ENCODE results near the gene OR8G1. TPM values are rescaled to one million over a fixed set of nuclear protein-coding genes. Genes with fewer than 3 reads are reported as not detected.
"Not testable (repeated sequence)": the region's sequence is repeated elsewhere in the genome, so short reads cannot be mapped to it uniquely, and the experiment has no call there.

The OR8G1 gene
- total RNA-seq, 1 experiment from 2014 or later = not detected

DNA sequence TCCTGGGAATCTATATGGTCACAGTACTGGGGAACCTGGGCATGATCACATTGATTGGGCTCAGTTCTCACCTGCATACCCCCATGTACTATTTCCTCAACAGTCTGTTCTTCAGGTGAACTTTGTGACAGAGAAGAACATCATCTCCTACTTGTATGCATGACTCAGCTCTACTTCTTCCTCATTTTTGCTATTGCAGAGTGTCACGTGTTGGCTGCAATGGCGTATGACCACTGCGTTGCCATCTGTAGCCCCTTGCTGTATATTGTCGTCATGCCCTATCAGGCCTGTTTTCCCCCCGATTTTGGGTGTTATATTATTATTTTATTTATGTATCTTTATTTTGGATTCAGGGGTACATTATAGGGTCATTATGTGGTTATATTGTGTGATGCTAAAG lies 2.4 kb upstream of the OR8G1 start:
- no peak for DNase-seq (ENCODE audit: low read depth)

DNA sequence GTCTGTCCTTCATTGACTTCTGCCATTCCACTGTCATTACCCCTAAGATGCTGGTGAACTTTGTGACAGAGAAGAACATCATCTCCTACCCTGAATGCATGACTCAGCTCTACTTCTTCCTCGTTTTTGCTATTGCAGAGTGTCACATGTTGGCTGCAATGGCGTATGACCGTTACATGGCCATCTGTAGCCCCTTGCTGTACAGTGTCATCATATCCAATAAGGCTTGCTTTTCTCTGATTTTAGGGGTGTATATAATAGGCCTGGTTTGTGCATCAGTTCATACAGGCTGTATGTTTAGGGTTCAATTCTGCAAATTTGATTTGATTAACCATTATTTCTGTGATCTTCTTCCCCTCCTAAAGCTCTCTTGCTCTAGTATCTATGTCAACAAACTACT lies 9.0 kb downstream of the OR8G1 start:
- DNase-seq (ENCODE audit: low read depth) = not testable (repeated sequence)

DNA sequence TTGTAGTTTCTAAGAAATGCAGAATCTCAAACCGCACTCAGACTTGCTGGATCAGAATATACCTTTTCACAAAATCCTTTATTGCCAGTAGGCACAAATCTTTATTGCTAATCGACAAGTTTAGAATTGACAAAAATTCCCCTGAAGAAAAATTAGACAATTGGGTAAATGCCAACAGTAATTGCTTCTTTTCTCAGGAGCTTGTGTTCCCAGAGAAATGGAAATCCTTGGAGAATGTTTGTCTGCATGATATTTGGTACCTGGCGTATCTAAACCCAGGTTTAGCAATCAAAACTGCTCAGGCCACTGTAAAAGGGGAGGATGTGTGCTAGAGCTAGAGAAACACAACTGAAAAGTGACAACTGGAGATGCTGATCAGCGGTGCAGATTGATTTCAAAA lies 15.2 kb downstream of the OR8G1 start, which contains the start of gene OR8G5:
OR8G5 (plus strand) TSS at position 301 of the 400 bp plus-strand sequence. CDS start 8,556 bp downstream, outside the sequence.
- DNase-seq (ENCODE audit: low read depth) = no peak

DNA sequence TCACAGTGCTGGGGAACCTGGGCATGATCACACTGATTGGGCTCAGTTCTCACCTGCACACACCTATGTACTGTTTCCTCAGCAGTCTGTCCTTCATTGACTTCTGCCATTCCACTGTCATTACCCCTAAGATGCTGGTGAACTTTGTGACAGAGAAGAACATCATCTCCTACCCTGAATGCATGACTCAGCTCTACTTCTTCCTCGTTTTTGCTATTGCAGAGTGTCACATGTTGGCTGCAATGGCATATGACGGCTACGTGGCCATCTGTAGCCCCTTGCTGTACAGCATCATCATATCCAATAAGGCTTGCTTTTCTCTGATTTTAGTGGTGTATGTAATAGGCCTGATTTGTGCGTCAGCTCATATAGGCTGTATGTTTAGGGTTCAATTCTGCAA lies 24.1 kb downstream of the OR8G1 start:
- not testable (repeated sequence) for DNase-seq (ENCODE audit: low read depth)

DNA sequence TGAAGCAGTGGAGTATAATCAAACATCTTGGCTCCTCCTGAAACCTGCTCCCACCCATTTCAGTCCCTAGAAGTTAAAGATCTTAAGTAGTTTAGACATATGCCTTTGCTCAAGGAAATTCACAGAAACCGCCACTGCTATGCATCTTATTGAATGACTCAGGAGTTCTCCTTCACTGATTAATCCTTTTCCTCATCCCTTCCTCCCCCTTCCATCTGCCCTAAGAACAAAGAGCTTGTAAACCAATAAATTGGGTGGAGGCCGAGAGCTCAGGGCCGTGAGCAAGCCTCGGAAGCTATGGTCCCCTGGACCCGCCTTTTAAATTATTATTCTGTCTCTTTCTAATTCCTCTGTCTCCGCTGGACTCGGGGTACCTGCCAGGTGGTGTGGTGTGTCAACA lies 30.0 kb downstream of the OR8G1 start:
- DNase-seq (ENCODE audit: low read depth) = peak; percentile 20

DNA sequence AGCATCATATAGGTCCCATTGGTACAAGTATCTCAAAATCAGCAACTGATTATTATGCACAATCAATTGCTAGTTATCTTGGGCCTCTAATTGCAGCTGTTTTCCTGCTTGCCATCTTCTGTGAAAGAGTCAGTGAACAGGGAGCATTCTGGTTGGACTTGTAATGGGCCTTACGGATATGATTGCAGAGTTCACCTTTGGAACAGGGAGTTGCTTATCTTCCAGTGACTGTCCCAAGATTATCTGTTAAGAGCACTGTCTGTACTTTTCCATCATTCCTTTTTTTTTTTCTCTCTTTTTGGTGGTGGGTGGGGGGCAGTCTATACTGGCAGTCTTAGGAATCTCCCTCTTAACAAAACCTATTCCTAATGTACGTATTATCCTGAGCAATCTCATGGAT lies 33.1 kb downstream of the OR8G1 start:
- DNase-seq (ENCODE audit: low read depth) = no peak

DNA sequence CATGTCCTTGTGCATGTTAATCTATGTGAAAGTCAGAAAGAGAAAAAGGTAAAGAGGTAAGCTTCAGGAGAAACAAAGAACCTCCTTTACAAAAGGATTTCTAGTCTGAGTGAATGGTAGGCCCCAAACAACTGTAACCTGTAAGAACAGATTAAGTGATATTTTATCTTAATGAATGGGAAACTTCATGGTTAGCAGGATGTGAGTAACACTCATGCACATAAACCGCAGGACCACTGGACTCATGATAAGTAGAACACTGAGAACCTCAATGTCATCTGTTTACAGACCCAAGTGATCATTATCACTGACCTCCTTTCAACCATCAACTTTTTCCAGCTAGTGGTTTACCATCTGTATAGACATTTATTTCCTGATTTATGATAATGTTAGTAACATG lies 35.2 kb downstream of the OR8G1 start:
- peak; percentile 91 for DNase-seq (ENCODE audit: low read depth)

DNA sequence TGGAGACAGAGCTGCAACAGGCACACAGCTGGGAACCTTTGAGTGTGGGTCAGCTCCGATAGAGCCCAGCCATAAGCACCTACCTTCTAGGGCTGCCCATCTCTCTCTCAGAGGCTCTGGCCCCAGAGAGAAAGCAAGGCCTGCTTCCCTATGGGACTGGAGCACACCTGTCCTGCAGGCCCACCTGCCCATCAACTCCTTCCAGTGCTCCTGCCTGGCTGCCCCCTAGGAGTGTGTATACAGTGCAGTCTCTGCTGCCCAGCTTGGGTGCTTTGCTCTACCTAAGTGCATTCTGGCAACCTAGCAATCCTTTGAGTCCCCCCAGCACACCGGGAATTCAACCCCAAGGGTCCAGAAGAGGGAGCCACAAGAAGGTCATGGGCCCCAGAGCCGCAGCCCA lies 36.3 kb downstream of the OR8G1 start:
- DNase-seq (ENCODE audit: low read depth) = no peak

DNA sequence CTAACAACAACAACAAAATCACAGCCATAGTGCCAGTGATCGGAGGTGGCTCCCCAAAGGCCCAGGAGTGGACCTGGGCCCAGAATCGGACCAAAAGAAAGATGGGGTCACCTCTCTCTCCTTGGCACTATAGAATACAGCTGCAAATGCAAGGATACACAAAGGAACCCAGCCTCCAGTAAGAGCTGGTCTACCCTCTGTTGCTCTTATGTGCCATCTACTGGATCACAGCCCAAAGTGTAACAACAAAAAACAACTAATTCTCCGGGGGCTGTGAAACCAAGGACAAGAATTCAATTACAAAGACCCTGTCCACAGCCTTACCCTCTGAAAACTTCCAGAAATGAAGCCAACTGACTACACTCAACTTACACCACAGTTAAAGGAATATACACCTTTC lies 36.9 kb downstream of the OR8G1 start:
- DNase-seq (ENCODE audit: low read depth) = peak; percentile 9

DNA sequence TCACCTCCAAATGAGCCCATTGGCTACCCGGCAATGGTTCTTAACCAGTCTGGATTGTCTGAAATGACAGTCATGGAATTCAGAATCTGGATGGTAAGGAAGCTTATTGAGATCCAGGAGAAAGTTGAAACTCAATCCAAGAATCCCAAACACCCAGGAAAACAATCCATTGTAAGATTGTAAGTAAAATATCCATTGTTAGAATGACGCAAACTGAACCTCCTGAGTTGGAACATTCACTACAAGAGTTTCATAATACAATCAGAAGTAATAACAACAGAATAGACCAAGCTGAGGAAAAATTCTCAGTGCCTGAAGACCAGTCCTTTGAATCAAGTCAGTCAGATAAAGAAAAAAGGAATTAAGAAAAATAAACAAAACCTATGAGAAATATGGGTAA lies 37.4 kb downstream of the OR8G1 start:
- DNase-seq (ENCODE audit: low read depth) = no peak

DNA sequence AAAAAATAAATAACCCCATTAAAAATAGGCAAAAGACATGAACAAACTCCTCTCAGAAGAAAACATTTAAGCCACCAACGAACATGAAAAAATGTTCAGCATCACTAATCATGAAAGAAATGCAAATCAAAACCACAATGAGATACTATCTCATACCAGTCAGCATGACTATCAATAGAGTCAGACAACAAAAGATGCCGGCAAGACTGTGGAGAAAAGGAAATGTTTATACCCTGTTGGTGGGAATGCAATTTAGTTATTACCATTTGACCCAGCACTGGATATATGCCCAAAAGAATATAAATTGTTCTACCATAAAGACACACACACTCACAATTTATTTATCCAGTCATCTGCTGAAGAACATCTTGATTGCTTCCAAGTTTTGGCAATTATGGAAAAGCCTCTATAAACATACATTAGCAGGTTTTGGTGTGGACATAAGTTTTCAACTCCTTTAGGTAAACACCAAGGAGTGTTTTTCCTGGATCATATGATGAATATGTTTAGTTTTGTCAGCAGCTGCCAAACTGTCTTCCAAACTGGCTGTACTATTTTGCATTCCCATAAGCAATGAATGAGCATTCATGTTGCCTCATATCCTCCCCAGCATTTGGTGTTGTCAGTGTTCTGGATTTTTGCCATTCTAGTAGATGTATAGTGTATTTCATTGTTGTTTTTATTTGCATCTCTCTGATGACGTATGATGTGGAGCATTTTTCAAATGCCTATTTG lies 44.9 kb downstream of the OR8G1 start:
- DNase-seq (ENCODE audit: low read depth) = peak; percentile 79

DNA sequence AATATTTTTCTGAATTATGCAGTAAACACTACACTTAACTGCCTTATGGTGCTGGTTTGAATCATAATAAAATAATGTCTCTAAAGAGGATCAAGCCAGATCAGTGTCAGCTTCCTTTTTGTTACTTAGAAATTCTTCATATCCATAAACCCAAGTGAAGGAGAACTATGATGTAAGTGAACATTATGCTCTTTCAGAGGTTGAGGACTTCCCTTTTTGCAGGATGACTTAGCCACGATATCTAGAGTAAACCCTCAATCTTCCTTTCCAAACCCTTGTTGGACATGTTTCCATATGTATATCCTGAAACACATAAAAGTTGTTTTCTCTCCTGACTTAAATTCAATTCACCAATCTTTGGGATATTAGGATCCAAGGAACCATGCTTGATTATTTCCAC lies 53.8 kb downstream of the OR8G1 start:
- DNase-seq (ENCODE audit: low read depth) = no peak

DNA sequence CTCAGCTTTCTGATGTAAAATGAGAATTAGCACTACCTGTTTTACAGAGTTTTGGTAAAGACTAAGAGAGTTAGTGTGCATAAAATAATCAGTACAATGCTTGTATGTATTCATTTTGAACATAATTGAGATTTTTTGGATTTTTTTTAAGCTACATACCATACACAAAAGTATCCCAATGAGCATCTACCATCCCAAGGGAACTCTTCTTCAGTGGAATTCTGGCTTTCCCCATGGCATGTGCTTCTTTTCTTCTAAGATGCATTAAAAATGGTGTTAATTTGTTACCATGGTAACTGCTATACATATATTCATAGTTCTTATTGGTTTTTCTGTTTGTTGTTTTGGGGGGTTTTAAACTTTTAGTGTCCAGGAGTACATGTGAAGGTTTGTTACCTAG lies 55.1 kb downstream of the OR8G1 start:
- no peak for DNase-seq (ENCODE audit: low read depth)

DNA sequence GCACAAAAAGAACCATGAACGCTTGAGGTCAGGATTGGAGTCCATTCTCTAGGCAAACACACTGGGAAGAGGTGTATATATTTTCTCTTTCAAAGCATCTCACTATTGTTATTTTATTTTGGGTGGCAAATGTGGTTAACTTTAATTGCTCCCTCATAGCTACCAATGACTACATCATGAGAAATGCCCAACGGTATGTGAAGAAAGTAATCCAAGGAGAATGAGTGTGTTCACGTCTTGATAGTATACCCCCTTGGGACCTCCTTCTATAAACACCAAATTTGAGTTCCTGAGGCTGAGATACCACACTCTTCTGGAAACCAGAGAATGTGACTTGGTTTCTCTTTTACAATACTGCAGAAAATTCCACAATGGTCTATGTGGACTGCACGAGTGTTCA lies 57.0 kb downstream of the OR8G1 start:
- peak; percentile 26 for DNase-seq (ENCODE audit: low read depth)

DNA sequence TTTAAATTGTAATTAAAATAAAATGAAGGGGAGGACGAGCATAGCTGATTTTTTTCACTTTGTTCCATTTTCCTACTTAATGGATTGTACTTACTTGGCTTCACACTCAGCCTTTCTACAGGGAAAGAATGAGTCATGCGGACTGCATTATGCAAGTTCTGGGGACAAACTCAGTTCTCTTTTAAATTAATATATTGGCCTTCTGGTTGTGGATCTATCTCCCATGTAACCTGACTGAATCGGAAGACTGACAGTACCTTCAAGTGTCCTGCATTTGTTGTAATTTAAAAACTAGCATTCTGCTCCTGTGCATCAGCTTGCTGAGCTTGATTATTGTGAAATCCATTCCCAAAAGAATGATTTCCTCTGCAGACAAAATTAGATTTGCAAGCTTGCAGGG lies 60.7 kb downstream of the OR8G1 start:
- DNase-seq (ENCODE audit: low read depth) = peak; percentile 41

DNA sequence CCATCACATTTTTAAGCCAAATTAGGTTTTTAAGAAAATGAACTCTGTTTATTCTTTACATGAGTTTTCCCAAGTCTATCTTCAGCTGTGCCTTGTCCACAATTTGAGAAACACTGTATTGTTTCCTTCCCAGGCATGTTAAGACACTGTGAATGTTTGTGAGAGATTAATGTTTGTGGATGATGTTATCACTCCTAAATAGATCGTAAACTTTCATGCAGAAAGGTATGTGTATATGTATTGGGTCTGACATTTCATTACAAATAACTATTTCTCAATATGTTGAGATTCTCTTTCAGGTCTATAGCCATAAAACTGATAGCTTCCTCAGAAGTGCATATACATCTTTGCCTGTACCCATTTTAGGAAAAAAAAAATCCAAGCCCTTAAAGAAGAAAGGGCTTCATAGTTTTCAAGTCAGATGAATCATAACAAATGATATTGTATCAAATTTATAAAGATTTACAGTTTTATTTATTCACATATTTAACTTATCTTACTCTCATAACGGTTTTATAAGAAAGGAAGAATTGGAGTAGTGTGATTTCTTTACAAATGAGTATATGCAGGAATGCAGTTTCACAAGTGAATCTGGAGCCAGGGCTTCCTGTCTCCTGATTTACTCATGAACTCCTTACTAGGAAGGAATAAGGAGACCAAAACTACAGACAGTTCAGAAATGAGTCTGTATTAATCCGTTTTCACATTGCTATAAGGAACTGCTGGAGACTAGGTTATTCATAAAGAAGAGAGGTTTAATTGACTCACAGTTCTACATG lies 61.6 kb downstream of the OR8G1 start:
- no peak for DNase-seq (ENCODE audit: low read depth)

Other genes with a start within 250 kb of the OR8G1 start
- not detected in 2 replicates for gene OR10G6, start 245.9 kb upstream of the OR8G1 start, total RNA-seq (2014; rRNA removed; shearing (Covaris generic))
- not detected in 2 replicates for gene OR10G4, start 228.1 kb upstream of the OR8G1 start, total RNA-seq (2014; rRNA removed; shearing (Covaris generic))
- gene OR10G9, start 218.1 kb upstream of the OR8G1 start, total RNA-seq (2014; rRNA removed; shearing (Covaris generic)) = not detected in 2 replicates
- gene OR10G8, start 214.3 kb upstream of the OR8G1 start, total RNA-seq (2014; rRNA removed; shearing (Covaris generic)) = not detected in 2 replicates
- gene OR10G7, start 199.8 kb upstream of the OR8G1 start, total RNA-seq (2014; rRNA removed; shearing (Covaris generic)) = not detected in 2 replicates
- 0.39 and 1.8 TPM in 2 replicates for gene VWA5A, start 125.6 kb upstream of the OR8G1 start, total RNA-seq (2014; rRNA removed; shearing (Covaris generic))
- gene OR10D3, start 57.8 kb upstream of the OR8G1 start, total RNA-seq (2014; rRNA removed; shearing (Covaris generic)) = not detected in 2 replicates
- gene OR8G5, start 15.3 kb downstream of the OR8G1 start, total RNA-seq (2014; rRNA removed; shearing (Covaris generic)) = not detected in 2 replicates
- gene OR8D1, start 72.9 kb downstream of the OR8G1 start, total RNA-seq (2014; rRNA removed; shearing (Covaris generic)) = not detected in 2 replicates
- not detected in 2 replicates for gene OR8D2, start 79.1 kb downstream of the OR8G1 start, total RNA-seq (2014; rRNA removed; shearing (Covaris generic))
- not detected in 2 replicates for gene OR8B2, start 143.4 kb downstream of the OR8G1 start, total RNA-seq (2014; rRNA removed; shearing (Covaris generic))
- gene OR8B3, start 157.9 kb downstream of the OR8G1 start, total RNA-seq (2014; rRNA removed; shearing (Covaris generic)) = not detected in 2 replicates
- gene OR8B4, start 183.8 kb downstream of the OR8G1 start, total RNA-seq (2014; rRNA removed; shearing (Covaris generic)) = not detected in 2 replicates
- gene OR8B8, start 204.6 kb downstream of the OR8G1 start, total RNA-seq (2014; rRNA removed; shearing (Covaris generic)) = not detected in 2 replicates

All from RPMI7951 (cell line).